Measurements from ENCODE around the gene RASD1. TPM values are rescaled to one million over a fixed set of nuclear protein-coding genes. Genes with fewer than 3 reads are reported as not detected.

The RASD1 gene
- total and polyA plus RNA-seq, 2 experiments from 2014 or later, result 23.5 to 46.9 TPM

GRCh38 chr17:17476865-17477467 is 19.2 kb downstream of the RASD1 start, which contains the start of gene MED9:
MED9 (plus strand) TSS chr17:17477000; CDS start chr17:17477042, 42 bp downstream.
- no peaks in the 10 kb centered on the region for H3K27me3 ChIP-seq
- no peak for TF ChIP-seq EZH2phosphoT487 (IDR thresholded peaks at IDR 0.05; ENCODE audit: low read depth, severe bottlenecking, unreplicated experiment)
- no peak for TF ChIP-seq EZH2 (IDR thresholded peaks at IDR 0.05; ENCODE audit: borderline replicate concordance)
- TF ChIP-seq, protein P1, sequence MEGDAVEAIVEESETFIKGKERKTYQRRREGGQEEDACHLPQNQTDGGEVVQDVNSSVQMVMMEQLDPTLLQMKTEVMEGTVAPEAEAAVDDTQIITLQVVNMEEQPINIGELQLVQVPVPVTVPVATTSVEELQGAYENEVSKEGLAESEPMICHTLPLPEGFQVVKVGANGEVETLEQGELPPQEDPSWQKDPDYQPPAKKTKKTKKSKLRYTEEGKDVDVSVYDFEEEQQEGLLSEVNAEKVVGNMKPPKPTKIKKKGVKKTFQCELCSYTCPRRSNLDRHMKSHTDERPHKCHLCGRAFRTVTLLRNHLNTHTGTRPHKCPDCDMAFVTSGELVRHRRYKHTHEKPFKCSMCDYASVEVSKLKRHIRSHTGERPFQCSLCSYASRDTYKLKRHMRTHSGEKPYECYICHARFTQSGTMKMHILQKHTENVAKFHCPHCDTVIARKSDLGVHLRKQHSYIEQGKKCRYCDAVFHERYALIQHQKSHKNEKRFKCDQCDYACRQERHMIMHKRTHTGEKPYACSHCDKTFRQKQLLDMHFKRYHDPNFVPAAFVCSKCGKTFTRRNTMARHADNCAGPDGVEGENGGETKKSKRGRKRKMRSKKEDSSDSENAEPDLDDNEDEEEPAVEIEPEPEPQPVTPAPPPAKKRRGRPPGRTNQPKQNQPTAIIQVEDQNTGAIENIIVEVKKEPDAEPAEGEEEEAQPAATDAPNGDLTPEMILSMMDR (IDR thresholded peaks at IDR 0.05; ENCODE audit: poor library complexity), result no peak
- H3K4me3 ChIP-seq, result peak within 1 kb of the TSS; percentile 73
- peaks cover 9% of the 10 kb centered on the region for H3K4me1 ChIP-seq (ENCODE audit: insufficient read depth)
- H2AFZ ChIP-seq, result peak within 1 kb of the TSS; percentile 85
- WGBS (ENCODE audit: low lambda C conversion rate, missing lambda C conversion rate), result under 1% methylated on average over 47 of the region's 47 CpGs
- no peaks in the 10 kb centered on the region for H3K9me3 ChIP-seq (ENCODE audit: low read depth)
- peaks cover 4% of the 10 kb centered on the region for H4K20me1 ChIP-seq (ENCODE audit: insufficient read depth, poor library complexity, severe bottlenecking)
- H3K4me2 ChIP-seq, result peak within 1 kb of the TSS; percentile 88
- H3K79me2 ChIP-seq, result peaks cover 51% of the 10 kb centered on the region
- DNase-seq (ENCODE audit: low spot score), result peak; percentile 96
- peak within 1 kb of the TSS; percentile 98 for H3K27ac ChIP-seq
- H3K36me3 ChIP-seq (replicated peaks; ENCODE audit: insufficient read depth, low read depth), result no peaks in the 10 kb centered on the region
- no peaks in the 10 kb centered on the region for H3K9me2 ChIP-seq (replicated peaks; ENCODE audit: insufficient read depth)

DNA sequence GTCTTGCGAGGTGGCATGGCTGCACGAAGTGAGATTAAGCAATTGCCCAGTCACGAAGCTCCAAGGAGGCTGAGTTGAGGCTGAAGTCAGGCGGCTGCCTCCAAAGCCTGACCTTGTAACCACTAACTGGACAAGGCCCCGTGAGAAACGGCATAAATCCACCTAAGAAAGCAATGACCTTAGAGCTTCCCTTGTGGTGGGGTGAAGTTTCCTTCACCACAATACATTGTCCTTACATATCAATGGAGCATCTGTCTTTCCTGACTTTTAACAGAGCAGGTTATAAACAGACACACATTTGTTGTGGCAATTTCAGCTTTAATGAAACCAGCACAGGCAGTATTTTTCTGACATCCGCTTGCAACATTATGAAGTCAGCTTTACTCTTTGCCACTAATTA is 21.9 kb downstream of the RASD1 start:
- H3K27me3 ChIP-seq, result peaks cover 6% of the 10 kb centered on the region
- H4K20me1 ChIP-seq (ENCODE audit: insufficient read depth, poor library complexity, severe bottlenecking), result no peaks in the 10 kb centered on the region
- H2AFZ ChIP-seq, result no peak overlapping the region
- WGBS (ENCODE audit: low lambda C conversion rate, missing lambda C conversion rate), result 76% methylated on average over 7 of the region's 7 CpGs
- H3K4me1 ChIP-seq (ENCODE audit: insufficient read depth), result peaks cover 9% of the 10 kb centered on the region
- H3K36me3 ChIP-seq (replicated peaks; ENCODE audit: insufficient read depth, low read depth), result no peaks in the 10 kb centered on the region
- no peak for DNase-seq (ENCODE audit: low spot score)
- H3K27ac ChIP-seq, result no peak overlapping the region
- peaks cover 24% of the 10 kb centered on the region for H3K79me2 ChIP-seq
- H3K9me3 ChIP-seq (ENCODE audit: low read depth), result no peaks in the 10 kb centered on the region
- no peak overlapping the region for H3K4me2 ChIP-seq
- H3K9me2 ChIP-seq (replicated peaks; ENCODE audit: insufficient read depth), result no peaks in the 10 kb centered on the region
- H3K4me3 ChIP-seq, result no peak overlapping the region
- TF ChIP-seq EZH2 (IDR thresholded peaks at IDR 0.05; ENCODE audit: borderline replicate concordance) (no peak), EZH2phosphoT487 (IDR thresholded peaks at IDR 0.05; ENCODE audit: low read depth, severe bottlenecking, unreplicated experiment) (no peak)
- TF ChIP-seq, protein P1 (IDR thresholded peaks at IDR 0.05; ENCODE audit: poor library complexity), result no peak

DNA sequence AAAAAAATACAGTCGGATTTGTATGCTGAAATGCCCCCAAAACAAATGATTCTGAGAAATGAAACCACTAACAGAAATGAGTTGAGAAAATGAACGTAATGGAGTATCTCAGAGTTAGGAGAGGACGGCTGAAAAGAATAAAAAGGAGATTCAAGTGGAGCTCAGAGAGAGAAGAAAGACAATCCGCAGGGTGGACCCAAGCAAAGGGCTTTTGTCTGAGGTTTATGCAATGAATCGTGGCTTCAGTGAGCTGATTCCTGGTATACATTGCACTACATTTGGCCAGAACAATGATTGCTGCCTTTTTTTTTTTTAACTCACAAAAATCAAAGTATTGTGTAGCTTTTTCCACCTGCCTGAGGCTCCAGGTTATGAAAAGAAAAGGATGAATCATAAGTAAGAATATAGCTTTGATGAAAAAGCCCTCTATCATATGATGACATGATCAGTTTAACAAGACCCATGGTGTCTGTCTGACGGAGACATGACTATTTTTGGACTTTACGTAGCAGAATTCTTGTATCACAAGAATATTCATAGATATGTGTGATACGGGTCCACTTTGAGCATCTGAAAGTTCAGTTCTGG is 23.8 kb downstream of the RASD1 start:
- Histone ChIP-seq H3K4me1 (ENCODE audit: insufficient read depth) (no peaks in the 10 kb centered on the region), H3K27me3 (peaks cover 6% of the 10 kb centered on the region), H3K4me3 (no peak overlapping the region), H3K27ac (no peak overlapping the region), H3K4me2 (no peak overlapping the region), H4K20me1 (ENCODE audit: insufficient read depth, poor library complexity, severe bottlenecking) (no peaks in the 10 kb centered on the region), H2AFZ (no peak overlapping the region), H3K79me2 (peaks cover 5% of the 10 kb centered on the region), H3K9me2 (replicated peaks; ENCODE audit: insufficient read depth) (no peaks in the 10 kb centered on the region), H3K36me3 (replicated peaks; ENCODE audit: insufficient read depth, low read depth) (no peaks in the 10 kb centered on the region), H3K9me3 (ENCODE audit: low read depth) (no peaks in the 10 kb centered on the region)
- DNase-seq (ENCODE audit: low spot score), result no peak
- 70% methylated on average over 8 of the region's 8 CpGs for WGBS (ENCODE audit: low lambda C conversion rate, missing lambda C conversion rate)
- TF ChIP-seq EZH2 (IDR thresholded peaks at IDR 0.05; ENCODE audit: borderline replicate concordance) (no peak), EZH2phosphoT487 (IDR thresholded peaks at IDR 0.05; ENCODE audit: low read depth, severe bottlenecking, unreplicated experiment) (no peak)
- TF ChIP-seq, protein P1 (IDR thresholded peaks at IDR 0.05; ENCODE audit: poor library complexity), result no peak
